Bronchial epithelial cell (primary cell): Measurements from ENCODE around the gene ACOX3. TPM values are rescaled to one million over a fixed set of nuclear protein-coding genes. Genes with fewer than 3 reads are reported as not detected.
"Not testable (repeated sequence)": the region's sequence is repeated elsewhere in the genome, so short reads cannot be mapped to it uniquely, and the experiment has no call there.

Experiments used
- DNase-seq: peaks from one replicate; pipeline ENCODE4 v3.0.0-alpha.2; 2010; ENCODE audit warnings: low read depth
- FAIRE-seq: peaks from 2 replicates; lab custom pipeline; 2011; peaks lifted over from hg19 to GRCh38; lab: Jason Lieb, UNC
- H3K27me3 ChIP-seq: 2 replicates; pipeline ENCODE4 v1.5.1; 2011; ENCODE audit warnings: low read length; ENCODE audit not compliant: control insufficient read depth, insufficient read depth
- H3K36me3 ChIP-seq: 2 replicates; pipeline ENCODE4 v1.5.1; 2011; ENCODE audit warnings: low read length; ENCODE audit not compliant: control insufficient read depth, insufficient read depth
- H3K4me3 ChIP-seq: 2 replicates; pipeline ENCODE4 v1.5.1; 2011; ENCODE audit warnings: mild to moderate bottlenecking, low read depth, low read length, control low read depth
- total RNA-seq: library from RNA; depleted of rRNA; stranded (reverse); fragments of >200 nt; gene quantifications from 2 replicates; pipeline ENCODE4 v1.2.1, GENCODE V29; 2014
- TF ChIP-seq, protein P1 (sequence below): IDR thresholded peaks from 2 replicates; pipeline ENCODE4 v1.5.1; 2011; ENCODE audit warnings: mild to moderate bottlenecking, moderate library complexity, low read length, control low read depth, inconsistent platforms; ENCODE audit not compliant: insufficient read depth, severe bottlenecking

ACOX3 gene
- total RNA-seq, 1 donor from 2014 or later = 12.4 TPM

DNA sequence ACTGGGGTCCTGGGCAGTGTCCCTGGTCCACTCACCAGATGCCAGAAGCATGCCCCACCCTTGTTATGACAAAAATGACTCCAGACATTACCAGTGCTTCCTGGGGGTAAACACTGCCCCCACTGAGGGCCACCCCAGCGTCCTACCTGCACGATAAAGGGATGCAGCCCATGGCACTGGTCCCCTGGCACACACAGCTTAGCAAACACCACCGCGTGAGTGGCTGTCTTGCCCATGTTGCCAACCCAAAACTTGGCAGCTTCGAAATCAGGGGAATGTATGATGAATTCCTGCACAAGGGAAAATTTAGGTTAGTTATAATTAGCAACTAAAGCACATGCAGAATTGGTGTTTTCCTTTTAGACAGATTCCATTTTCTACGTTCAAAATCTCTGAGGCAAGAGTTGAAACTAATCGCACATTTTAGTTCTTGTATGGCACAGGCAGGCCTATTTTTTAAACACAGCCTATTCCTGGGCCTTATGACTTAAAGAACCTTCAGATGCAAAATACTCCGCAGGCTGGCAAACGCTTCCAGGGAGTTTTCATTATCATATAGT is 30.4 kb downstream of the ACOX3 start:
- no peak for DNase-seq
- H3K36me3 ChIP-seq = peaks cover 16% of the 10 kb centered on the region

DNA sequence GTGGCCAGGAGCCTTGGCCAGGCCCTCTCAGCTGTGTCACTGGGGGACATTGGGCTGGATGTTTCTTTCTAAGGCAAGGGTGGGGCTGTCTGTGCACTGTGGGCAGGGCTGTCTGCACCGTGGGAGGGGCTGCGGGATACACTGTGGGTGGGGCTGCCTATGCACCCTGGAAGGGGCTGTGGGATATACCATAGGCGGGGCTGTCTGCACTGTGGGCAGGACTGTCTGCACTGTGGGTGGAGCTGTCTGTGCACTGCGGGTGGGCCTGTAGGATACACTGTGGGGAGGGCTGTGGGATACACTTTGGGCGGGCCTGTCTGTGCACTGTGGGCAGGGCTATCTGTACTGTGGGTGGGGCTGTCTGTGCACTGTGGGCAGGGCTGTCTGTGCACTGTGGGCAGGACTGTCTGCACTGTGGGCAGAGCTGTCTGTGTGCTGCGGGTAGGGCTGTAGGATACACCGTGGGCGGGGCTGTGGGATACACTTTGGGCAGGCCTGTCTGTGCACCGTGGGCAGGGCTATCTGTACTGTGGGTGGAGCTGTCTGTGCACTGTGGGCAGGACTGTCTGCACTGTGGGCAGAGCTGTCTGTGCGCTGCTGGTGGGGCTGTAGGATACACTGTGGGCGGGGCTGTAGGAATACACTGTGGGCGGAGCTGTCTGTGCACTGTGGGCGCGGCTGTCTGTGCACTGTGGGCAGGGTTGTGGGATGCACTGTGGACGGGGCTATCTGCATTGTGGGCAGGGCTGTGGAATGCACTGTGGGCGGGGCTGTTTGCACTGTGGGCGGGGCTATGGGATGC is 31.1 kb downstream of the ACOX3 start:
- no peak for FAIRE-seq
- DNase-seq = no peak
- Histone ChIP-seq H3K27me3 (no peaks in the 10 kb centered on the region), H3K4me3 (no peak overlapping the region), H3K36me3 (peaks cover 14% of the 10 kb centered on the region)
- TF ChIP-seq, protein P1, sequence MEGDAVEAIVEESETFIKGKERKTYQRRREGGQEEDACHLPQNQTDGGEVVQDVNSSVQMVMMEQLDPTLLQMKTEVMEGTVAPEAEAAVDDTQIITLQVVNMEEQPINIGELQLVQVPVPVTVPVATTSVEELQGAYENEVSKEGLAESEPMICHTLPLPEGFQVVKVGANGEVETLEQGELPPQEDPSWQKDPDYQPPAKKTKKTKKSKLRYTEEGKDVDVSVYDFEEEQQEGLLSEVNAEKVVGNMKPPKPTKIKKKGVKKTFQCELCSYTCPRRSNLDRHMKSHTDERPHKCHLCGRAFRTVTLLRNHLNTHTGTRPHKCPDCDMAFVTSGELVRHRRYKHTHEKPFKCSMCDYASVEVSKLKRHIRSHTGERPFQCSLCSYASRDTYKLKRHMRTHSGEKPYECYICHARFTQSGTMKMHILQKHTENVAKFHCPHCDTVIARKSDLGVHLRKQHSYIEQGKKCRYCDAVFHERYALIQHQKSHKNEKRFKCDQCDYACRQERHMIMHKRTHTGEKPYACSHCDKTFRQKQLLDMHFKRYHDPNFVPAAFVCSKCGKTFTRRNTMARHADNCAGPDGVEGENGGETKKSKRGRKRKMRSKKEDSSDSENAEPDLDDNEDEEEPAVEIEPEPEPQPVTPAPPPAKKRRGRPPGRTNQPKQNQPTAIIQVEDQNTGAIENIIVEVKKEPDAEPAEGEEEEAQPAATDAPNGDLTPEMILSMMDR = no peak

More for the DNA sequence above, 30.4 kb downstream of the ACOX3 start:
- Histone ChIP-seq H3K27me3 (no peaks in the 10 kb centered on the region), H3K4me3 (no peak overlapping the region)
- no peak for FAIRE-seq
- TF ChIP-seq, protein P1 = no peak

DNA sequence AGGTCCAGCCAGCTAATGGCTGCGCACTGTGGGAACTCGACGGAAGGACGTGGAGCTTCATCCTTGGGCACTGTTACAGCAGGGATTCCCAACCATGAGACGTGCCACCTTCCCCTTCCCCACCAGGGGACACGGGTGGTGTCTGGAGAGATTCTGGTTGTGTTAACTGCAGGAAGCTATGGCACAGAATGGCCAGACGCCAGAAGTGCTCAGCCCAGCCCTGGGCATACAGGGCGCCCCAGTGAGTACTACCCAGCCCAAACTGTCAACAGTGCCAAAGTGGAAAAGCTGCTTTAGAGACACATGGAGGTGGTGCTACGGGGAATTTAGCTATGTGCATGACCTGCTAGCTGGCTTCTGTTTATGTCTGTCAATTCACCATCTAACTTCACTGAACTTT is 32.8 kb downstream of the ACOX3 start:
- TF ChIP-seq, protein P1 = no peak
- Histone ChIP-seq H3K27me3 (no peaks in the 10 kb centered on the region), H3K36me3 (peaks cover 10% of the 10 kb centered on the region), H3K4me3 (no peak overlapping the region)
- DNase-seq = no peak
- no peak for FAIRE-seq

DNA sequence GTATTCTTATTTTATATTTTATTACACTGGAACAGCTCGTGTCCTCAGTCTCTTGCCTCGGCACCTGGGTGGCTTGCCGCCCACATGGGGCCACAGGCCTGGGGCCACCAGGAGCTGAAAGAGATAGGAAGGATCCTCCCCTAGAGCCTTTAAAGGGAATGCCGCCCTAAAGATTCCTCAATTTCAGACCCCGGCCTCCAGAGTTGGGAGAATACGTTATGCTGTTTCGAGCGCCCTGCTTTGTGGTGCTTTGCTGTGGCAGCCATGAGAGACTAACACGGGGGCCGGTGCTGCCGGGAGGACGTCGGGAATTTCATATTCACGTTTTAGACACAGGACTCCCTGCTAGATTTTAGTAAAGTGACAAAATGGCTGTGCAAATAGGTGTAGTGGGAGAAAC is 33.2 kb downstream of the ACOX3 start:
- Histone ChIP-seq H3K4me3 (no peak overlapping the region), H3K27me3 (no peaks in the 10 kb centered on the region), H3K36me3 (peaks cover 13% of the 10 kb centered on the region)
- TF ChIP-seq, protein P1 = no peak
- no peak for FAIRE-seq
- no peak for DNase-seq

DNA sequence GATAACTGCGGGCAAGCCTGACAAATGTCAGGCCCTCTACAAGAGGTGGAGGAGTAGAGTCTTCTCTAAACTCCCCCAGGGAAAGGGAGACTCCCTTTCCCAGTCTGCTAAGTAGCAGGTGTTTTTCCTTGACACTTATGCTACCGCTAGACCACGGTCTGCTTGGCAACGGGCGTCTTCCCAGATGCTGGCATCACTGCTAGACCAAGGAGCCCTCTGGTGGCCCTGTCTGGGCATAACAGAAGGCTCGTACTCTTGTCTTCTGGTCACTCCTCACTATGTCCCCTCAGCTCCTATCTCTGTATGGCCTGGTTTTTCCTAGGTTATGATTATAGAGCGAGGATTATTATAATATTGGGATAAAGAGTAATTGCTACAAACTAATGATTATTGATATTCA is 33.6 kb downstream of the ACOX3 start:
- not testable (repeated sequence) for DNase-seq, FAIRE-seq

More for the DNA sequence above, 33.6 kb downstream of the ACOX3 start:
- H3K4me3 ChIP-seq, H3K27me3 ChIP-seq: not testable (repeated sequence)
- TF ChIP-seq, protein P1 = peak; percentile 40
- peaks cover 13% of the 10 kb centered on the region for H3K36me3 ChIP-seq
